Measurements from ENCODE around the gene P2RY2.
"Not testable (repeated sequence)": the region's sequence is repeated elsewhere in the genome, so short reads cannot be mapped to it uniquely, and the experiment has no call there.

P2RY2 gene

GRCh38 chr11:73187854-73188253, 30.2 kb upstream of the P2RY2 start:
- DNase-seq (ENCODE audit: low read depth in 2 of 2, low spot score in 1 of 2), result no peak

- no peak for DNase-seq (ENCODE audit: low read depth in 2 of 2, low spot score in 1 of 2)
These were observed 29.8 kb upstream of the P2RY2 start for GRCh38 chr11:73188301-73188700.

DNA sequence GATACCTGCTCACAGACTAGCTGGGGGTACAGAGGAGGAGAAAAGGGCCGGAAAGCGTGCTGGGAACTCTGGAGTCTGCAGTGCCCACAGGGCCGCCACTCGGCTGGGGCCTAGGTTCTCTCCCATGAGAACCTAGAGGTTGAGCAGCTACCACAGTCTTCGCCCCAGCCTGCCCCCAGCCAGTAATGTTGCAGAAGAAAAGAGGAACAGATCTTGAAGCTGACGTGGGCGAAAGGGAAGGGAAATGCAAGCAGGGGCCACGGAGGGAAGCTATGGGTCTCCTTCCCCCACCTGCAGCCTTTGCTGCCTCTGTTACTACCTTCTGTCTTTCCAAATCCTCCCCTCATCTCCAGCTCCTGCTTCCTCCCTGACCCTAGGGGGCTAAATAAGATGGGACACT, 28.8 kb upstream of the P2RY2 start:
- no peak for DNase-seq (ENCODE audit: low read depth in 2 of 2, low spot score in 1 of 2)

GRCh38 chr11:73189723-73190556, 28.1 kb upstream of the P2RY2 start:
- DNase-seq (ENCODE audit: low read depth in 2 of 2, low spot score in 1 of 2), result no peak

DNA sequence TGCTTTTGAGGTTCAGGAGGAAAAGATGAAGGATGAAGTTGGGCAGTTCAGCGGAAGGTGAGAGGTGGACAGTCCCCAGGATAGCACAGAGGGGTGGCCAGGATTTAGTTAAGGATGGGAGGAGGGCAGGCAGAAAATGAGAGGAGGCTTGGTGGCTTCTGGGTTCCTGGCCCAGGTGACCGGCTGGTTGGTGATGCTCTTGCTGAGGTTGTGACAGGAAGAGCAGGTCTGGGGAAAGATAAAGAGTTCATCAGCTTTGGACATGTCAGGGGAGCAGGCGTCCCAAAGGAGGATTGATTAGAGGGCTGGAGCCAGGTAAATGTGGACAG, 27.6 kb upstream of the P2RY2 start:
- no peak for DNase-seq (ENCODE audit: low read depth in 2 of 2, low spot score in 1 of 2)

- no peak for DNase-seq (ENCODE audit: low read depth in 2 of 2, low spot score in 1 of 2)
These were observed 26.9 kb upstream of the P2RY2 start for GRCh38 chr11:73191151-73191550.

- DNase-seq (ENCODE audit: low read depth in 2 of 2, low spot score in 1 of 2), result no peak
These were observed 25.8 kb upstream of the P2RY2 start for GRCh38 chr11:73192272-73192671.

DNA sequence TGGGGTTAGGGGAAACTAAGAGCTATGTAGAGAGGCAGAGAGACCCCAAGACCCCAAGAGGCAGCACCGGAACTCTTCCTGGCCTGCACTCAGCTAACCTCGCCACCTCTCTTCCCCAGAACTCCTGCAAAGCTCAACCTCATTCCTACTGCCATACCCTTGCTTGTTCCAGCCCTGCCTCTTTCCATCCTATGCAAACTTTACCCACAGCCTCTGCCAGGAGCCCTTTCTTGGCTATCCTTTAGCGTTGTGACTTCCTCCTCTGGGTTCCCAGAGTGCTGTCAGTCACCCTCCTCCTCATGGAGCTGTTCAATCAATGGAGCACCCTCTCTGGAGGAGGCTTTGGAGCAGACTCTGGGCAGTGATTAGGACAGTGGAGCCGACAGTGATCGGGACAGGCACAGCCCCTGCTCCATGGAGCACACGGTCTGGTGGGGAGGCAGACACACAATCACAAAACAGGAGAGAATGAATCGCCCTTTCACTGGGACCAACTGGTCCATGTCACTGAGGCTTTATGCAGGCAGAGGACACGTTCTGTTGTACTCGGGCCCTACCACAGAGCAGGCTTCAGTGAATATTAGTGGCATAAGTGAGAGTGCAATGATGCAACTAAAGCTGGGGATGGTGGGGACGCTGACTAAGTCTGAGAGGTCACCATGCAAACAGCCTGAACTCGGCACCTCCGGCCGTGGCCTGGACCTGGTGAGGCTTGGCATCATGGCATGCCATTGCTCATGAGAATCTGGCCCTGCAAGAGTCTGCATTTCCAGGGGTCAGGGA, 24.6 kb upstream of the P2RY2 start:
- no peak for DNase-seq (ENCODE audit: low read depth in 2 of 2, low spot score in 1 of 2)

- no peak for DNase-seq (ENCODE audit: low read depth in 2 of 2, low spot score in 1 of 2)
These were observed 24.0 kb upstream of the P2RY2 start for GRCh38 chr11:73194034-73194507.

DNA sequence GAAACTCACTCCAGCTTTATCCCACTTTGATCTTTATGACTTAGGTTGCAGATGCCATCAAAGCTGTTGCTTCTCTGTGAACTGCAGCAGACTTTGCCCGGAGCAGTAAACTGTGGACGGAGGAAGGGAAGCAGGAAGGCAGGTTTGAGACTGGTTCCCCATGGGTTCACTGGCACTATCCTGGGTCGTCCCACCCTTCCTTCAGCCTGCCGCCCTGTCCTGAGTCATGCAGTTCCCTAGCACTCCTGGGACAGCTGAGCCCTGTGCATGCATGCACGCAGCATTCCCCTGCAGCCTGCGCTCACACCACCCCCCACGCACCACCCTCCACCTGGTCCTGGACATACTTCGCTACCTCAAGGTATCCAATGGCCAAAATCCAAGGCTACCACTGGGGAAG, 23.5 kb upstream of the P2RY2 start:
- DNase-seq (ENCODE audit: low read depth in 2 of 2, low spot score in 1 of 2), result no peak

- DNase-seq (ENCODE audit: low read depth in 2 of 2, low spot score in 1 of 2), result no peak
These were observed 22.7 kb upstream of the P2RY2 start for GRCh38 chr11:73195191-73196007.

GRCh38 chr11:73196576-73196975, 21.5 kb upstream of the P2RY2 start:
- DNase-seq (ENCODE audit: low read depth in 2 of 2, low spot score in 1 of 2), result no peak

DNA sequence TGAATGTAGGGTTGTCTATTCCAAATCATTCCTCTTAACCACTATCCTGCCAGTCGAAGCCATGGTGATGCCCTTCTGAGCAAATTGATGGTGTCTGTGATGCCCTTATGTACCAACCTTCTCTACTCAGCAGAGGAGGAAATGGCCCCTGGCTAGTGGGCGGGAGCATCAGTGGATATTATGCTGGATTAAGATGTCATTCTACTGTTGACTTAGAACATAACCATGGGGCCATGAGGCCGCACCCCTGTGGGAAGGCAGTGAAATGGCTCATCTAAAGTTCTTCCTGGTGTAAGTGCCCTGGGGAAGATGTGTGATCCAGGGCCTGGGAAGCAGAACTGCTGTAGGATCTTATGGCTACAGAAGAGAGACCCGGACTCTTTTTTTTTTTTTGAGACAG, 20.7 kb upstream of the P2RY2 start:
- DNase-seq (ENCODE audit: low read depth in 2 of 2, low spot score in 1 of 2), result no peak

DNA sequence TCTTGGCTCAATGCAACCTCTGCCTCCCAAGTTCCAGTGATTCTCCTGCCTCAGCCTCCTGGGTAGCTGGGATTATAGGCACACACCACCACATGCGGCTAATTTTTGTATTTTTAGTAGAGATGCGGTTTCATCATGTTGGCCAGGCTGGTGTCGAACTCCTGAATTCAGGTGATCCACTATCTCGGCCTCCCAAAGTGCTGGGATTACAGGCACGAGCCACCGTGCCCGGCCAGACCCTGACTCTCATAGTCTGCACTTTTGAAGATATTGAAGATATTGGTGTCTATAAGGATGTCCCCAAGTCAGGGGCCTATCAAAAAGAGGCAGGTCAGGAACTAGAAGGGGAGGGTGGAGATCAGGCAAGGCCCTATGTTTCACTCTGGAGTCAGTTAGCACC, 20.3 kb upstream of the P2RY2 start:
- not testable (repeated sequence) for DNase-seq (ENCODE audit: low read depth in 2 of 2, low spot score in 1 of 2)

- no peak for DNase-seq (ENCODE audit: low read depth in 2 of 2, low spot score in 1 of 2)
These were observed 19.4 kb upstream of the P2RY2 start for GRCh38 chr11:73198677-73199076.

DNA sequence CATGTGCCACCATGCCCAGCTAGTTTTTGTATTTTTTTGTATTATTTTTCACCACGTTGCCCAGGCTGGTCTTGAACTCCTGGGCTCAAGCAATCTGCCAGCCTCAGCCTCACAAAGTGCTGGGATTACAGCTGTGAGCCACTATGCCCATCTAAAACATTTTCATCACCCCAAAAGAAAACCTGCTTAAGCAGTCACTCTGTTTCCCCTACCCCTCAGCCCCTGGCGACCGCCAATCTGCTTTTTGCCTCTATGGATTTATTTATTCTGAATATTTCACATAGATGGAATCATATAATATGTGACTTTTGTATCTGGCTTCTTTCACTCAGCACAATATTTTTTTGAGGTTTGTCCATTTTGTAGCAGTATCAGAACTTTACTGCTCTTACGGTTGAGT, 18.6 kb upstream of the P2RY2 start:
- DNase-seq (ENCODE audit: low read depth in 2 of 2, low spot score in 1 of 2), result no peak

GRCh38 chr11:73200256-73200655, 17.8 kb upstream of the P2RY2 start:
- DNase-seq (ENCODE audit: low read depth in 2 of 2, low spot score in 1 of 2), result no peak

GRCh38 chr11:73201249-73201648, 16.8 kb upstream of the P2RY2 start:
- DNase-seq (ENCODE audit: low read depth in 2 of 2, low spot score in 1 of 2), result no peak

- no peak for DNase-seq (ENCODE audit: low read depth in 2 of 2, low spot score in 1 of 2)
These were observed 15.9 kb upstream of the P2RY2 start for GRCh38 chr11:73201888-73202780.

GRCh38 chr11:73203322-73203721, 14.8 kb upstream of the P2RY2 start:
- DNase-seq (ENCODE audit: low read depth in 2 of 2, low spot score in 1 of 2), result no peak

- no peak for DNase-seq (ENCODE audit: low read depth in 2 of 2, low spot score in 1 of 2)
These were observed 14.3 kb upstream of the P2RY2 start for GRCh38 chr11:73203790-73204189.
